Trophoblast cell (in vitro differentiated cells and primary cell): ENCODE measurements around the gene PPP2R2C.

Source experiments
- DNase-seq, 2 donors: peaks; one replicate each; pipeline ENCODE4 v3.0.0-alpha.2; 2016
- H2AFZ ChIP-seq: 2 replicates; pipeline ENCODE4 v1.6.1; 2013; ENCODE audit warnings: low read length, moderate library complexity, mild to moderate bottlenecking; ENCODE audit not compliant: insufficient read depth, poor library complexity
- H2AK5ac ChIP-seq: 2 replicates; pipeline ENCODE4 v1.6.1; 2013; ENCODE audit warnings: mild to moderate bottlenecking, low read length
- H2BK120ac ChIP-seq: 2 replicates; pipeline ENCODE4 v1.6.1; 2013; ENCODE audit warnings: low read length, mild to moderate bottlenecking, moderate library complexity; ENCODE audit not compliant: insufficient read depth, poor library complexity
- H2BK12ac ChIP-seq: 2 replicates; pipeline ENCODE4 v1.6.1; 2013; ENCODE audit warnings: mild to moderate bottlenecking, low read length, moderate library complexity
- H2BK5ac ChIP-seq: 2 replicates; pipeline ENCODE4 v1.6.1; 2013; ENCODE audit warnings: low read length, low read depth, moderate library complexity, mild to moderate bottlenecking; ENCODE audit not compliant: poor library complexity
- H3K14ac ChIP-seq: 2 replicates; pipeline ENCODE4 v1.6.1; 2013; ENCODE audit warnings: mild to moderate bottlenecking, low read length
- H3K18ac ChIP-seq: 2 replicates; pipeline ENCODE4 v1.6.1; 2013; ENCODE audit warnings: mild to moderate bottlenecking, low read length
- H3K23ac ChIP-seq: 2 replicates; pipeline ENCODE4 v1.6.1; 2013; ENCODE audit warnings: low read length
- H3K27ac ChIP-seq: 2 replicates; pipeline ENCODE4 v1.5.1; 2013; ENCODE audit warnings: low read depth, mild to moderate bottlenecking, inconsistent platforms, low read length, moderate library complexity
- H3K27me3 ChIP-seq: 2 replicates; pipeline ENCODE4 v1.6.1; 2013; ENCODE audit warnings: inconsistent platforms, mild to moderate bottlenecking, low read length, moderate library complexity; ENCODE audit not compliant: insufficient read depth
- H3K36me3 ChIP-seq, 2 experiments: 1 replicate in 1 of 2; 2 replicates in 1 of 2; pipeline ENCODE4 v1.6.1; 2013; ENCODE audit warnings: low read length in 2 of 2, mild to moderate bottlenecking in 2 of 2, moderate library complexity in 1 of 2; ENCODE audit not compliant: insufficient read depth in 2 of 2, control insufficient read depth in 1 of 2
- H3K4ac ChIP-seq: 2 replicates; pipeline ENCODE4 v1.6.1; 2013; ENCODE audit warnings: low read depth, mild to moderate bottlenecking, low read length, moderate library complexity
- H3K4me1 ChIP-seq, 2 experiments: 1 replicate in 1 of 2; 2 replicates in 1 of 2; pipeline ENCODE4 v1.6.1; 2013; ENCODE audit warnings: low read length in 2 of 2, mild to moderate bottlenecking in 2 of 2, moderate library complexity in 1 of 2; ENCODE audit not compliant: insufficient read depth in 2 of 2, control insufficient read depth in 1 of 2
- H3K4me2 ChIP-seq: 2 replicates; pipeline ENCODE4 v1.6.1; 2013; ENCODE audit warnings: inconsistent platforms, mild to moderate bottlenecking, low read length, moderate library complexity
- H3K4me3 ChIP-seq: 2 replicates; pipeline ENCODE4 v1.5.1; 2013; ENCODE audit warnings: mild to moderate bottlenecking, low read depth, low read length, inconsistent platforms
- H3K79me1 ChIP-seq: one replicate; pipeline ENCODE4 v1.6.1; 2013; ENCODE audit warnings: low read length
- H3K79me2 ChIP-seq: 2 replicates; pipeline ENCODE4 v1.6.1; 2013; ENCODE audit warnings: low read length, mild to moderate bottlenecking; ENCODE audit not compliant: control insufficient read depth, insufficient read depth, poor library complexity
- H3K9ac ChIP-seq: 2 replicates; pipeline ENCODE4 v1.6.1; 2013; ENCODE audit warnings: mild to moderate bottlenecking, low read length
- H3K9me3 ChIP-seq: 2 replicates; pipeline ENCODE4 v1.6.1; 2013; ENCODE audit warnings: low read depth, mild to moderate bottlenecking, control low read depth, inconsistent platforms, low read length; ENCODE audit not compliant: insufficient read depth
- H4K12ac ChIP-seq: 2 replicates; pipeline ENCODE4 v1.6.1; 2013; ENCODE audit warnings: low read depth, mild to moderate bottlenecking, low read length, moderate library complexity
- H4K8ac ChIP-seq: 2 replicates; pipeline ENCODE4 v1.6.1; 2013; ENCODE audit warnings: low read depth, mild to moderate bottlenecking, low read length, moderate library complexity
- H4K91ac ChIP-seq: one replicate; pipeline ENCODE4 v1.6.1; 2013; ENCODE audit warnings: low read depth, mild to moderate bottlenecking, low read length, moderate library complexity
- WGBS: extraction: QIAGEN DNeasy Blood & Tissue Kit; methylation state at CpG from one replicate; pipeline ENCODE4 v1.1.7; 2013; ENCODE audit warnings: missing lambda C conversion rate; ENCODE audit not compliant: insufficient read length, insufficient coverage; ENCODE audit errors: extremely low coverage; 5-methylcytosine and 5-hydroxymethylcytosine counted together

Gene PPP2R2C

DNA sequence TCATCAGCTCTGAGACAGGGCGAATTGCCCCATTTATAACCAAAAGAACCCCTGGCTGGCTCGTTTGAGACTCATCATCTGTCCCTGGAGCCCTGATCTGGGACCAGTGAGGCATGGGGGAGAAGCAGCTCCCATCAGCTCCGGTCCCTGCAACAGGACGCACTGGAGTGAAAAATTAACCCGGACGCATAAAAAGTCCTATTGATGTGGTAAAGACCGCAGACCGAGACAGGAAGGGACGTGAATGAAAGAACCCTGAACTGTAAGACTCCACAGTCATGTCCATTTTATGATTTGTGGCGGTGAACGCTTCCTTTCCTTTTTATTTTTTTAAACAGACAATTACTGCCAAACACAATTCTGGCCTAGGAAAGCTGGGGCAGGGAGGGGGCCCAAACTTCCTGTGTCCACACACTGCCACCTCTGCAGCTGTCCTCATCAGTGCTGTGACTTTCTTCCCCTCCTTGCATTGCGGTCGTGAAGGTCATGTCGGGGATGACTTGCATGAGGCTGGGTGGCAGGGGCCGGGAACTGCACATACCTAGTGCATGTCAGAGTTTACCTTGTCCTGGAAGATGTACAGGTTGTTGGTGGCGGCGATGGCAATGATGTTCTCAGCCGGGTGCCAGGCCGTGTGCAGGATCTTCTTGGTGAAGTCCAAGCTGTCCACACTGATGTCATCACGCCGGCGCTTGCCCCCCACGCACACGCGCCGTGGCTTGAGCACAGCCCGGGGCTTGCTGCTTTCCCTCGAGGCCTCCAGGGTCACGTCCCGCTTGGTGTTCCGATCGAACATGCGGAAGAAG is 149.4 kb downstream of the PPP2R2C start:
- Histone ChIP-seq H2BK5ac (no peak overlapping the region), H3K4me1 (peaks cover 2 to 3% of the 10 kb centered on the region in 2 experiments), H3K79me2 (no peaks in the 10 kb centered on the region), H3K14ac (no peak overlapping the region), H2AK5ac (no peak overlapping the region), H2AFZ (no peak overlapping the region), H3K4me3 (no peak overlapping the region), H3K23ac (no peak overlapping the region), H3K9ac (no peak overlapping the region), H2BK120ac (no peak overlapping the region), H3K18ac (no peak overlapping the region), H3K27ac (no peak overlapping the region), H3K36me3 (no peaks in the 10 kb centered on the region), H4K91ac (no peak overlapping the region), H3K79me1 (no peaks in the 10 kb centered on the region), H3K27me3 (no peaks in the 10 kb centered on the region), H3K4ac (no peak overlapping the region), H2BK12ac (no peak overlapping the region), H3K4me2 (no peak overlapping the region), H4K12ac (no peak overlapping the region), H3K9me3 (peaks cover 2% of the 10 kb centered on the region), H4K8ac (no peak overlapping the region)
- DNase-seq, result no peak
- WGBS, result no CpG with 5 or more reads among the region's 33 CpGs

GRCh38 chr4:6322067-6322760 is 150.2 kb downstream of the PPP2R2C start:
- H2BK5ac ChIP-seq, result no peak overlapping the region
- H3K4me2 ChIP-seq, result no peak overlapping the region

DNA sequence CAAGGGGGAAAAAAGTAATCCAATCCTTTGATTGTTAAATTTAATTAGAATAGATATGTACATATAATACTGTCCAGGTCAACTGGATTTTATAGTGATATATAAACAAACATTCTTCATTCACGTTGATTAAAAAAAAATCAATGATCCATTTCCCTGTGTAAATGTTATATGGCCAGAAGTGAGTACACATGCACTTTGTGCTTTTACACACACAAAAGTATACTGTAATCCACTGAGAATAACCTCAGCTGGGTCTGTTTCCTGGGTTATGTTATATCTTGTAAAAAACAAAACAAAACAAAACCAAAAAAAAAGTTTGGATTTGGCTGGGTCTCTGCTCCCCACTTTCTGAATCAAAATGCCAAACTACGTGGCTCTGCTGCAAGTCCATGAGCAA is 151.1 kb downstream of the PPP2R2C start:
- WGBS, result no CpG with 5 or more reads among the region's 2 CpGs
- Histone ChIP-seq H3K23ac (no peak overlapping the region), H4K91ac (no peak overlapping the region), H2AK5ac (no peak overlapping the region), H3K4me3 (no peak overlapping the region), H4K8ac (no peak overlapping the region), H4K12ac (no peak overlapping the region), H3K79me2 (no peaks in the 10 kb centered on the region), H3K4me2 (no peak overlapping the region), H2BK120ac (no peak overlapping the region), H3K36me3 (no peaks in the 10 kb centered on the region), H3K9me3 (peaks cover 3% of the 10 kb centered on the region), H3K9ac (no peak overlapping the region), H3K27me3 (no peaks in the 10 kb centered on the region), H3K4ac (no peak overlapping the region), H2BK12ac (no peak overlapping the region), H2BK5ac (no peak overlapping the region), H3K4me1 (no peaks in the 10 kb centered on the region), H3K18ac (no peak overlapping the region), H2AFZ (no peak overlapping the region), H3K14ac (no peak overlapping the region), H3K79me1 (no peaks in the 10 kb centered on the region), H3K27ac (no peak overlapping the region)
- no peak for DNase-seq

More at GRCh38 chr4:6322067-6322760, 150.2 kb downstream of the PPP2R2C start:
- no peak overlapping the region for H2BK12ac ChIP-seq
- H3K23ac ChIP-seq, result no peak overlapping the region
- no peak overlapping the region for H4K8ac ChIP-seq
- no peak overlapping the region for H4K12ac ChIP-seq
- H3K4ac ChIP-seq, result no peak overlapping the region
- H3K27ac ChIP-seq, result no peak overlapping the region
- H3K27me3 ChIP-seq, result no peaks in the 10 kb centered on the region
- no peak overlapping the region for H3K18ac ChIP-seq
- H3K36me3 ChIP-seq, result no peaks in the 10 kb centered on the region
- no peak for DNase-seq
- no peak overlapping the region for H3K9ac ChIP-seq
- H4K91ac ChIP-seq, result no peak overlapping the region
- H2AFZ ChIP-seq, result no peak overlapping the region
- no peak overlapping the region for H3K14ac ChIP-seq
- H3K4me1 ChIP-seq, result peaks cover 2 to 3% of the 10 kb centered on the region in 2 experiments
- no peaks in the 10 kb centered on the region for H3K79me1 ChIP-seq
- no peak overlapping the region for H3K4me3 ChIP-seq
- H3K79me2 ChIP-seq, result no peaks in the 10 kb centered on the region
- peaks cover 4% of the 10 kb centered on the region for H3K9me3 ChIP-seq
- no peak overlapping the region for H2AK5ac ChIP-seq
- H2BK120ac ChIP-seq, result no peak overlapping the region
- no CpG with 5 or more reads among the region's 23 CpGs for WGBS

DNA sequence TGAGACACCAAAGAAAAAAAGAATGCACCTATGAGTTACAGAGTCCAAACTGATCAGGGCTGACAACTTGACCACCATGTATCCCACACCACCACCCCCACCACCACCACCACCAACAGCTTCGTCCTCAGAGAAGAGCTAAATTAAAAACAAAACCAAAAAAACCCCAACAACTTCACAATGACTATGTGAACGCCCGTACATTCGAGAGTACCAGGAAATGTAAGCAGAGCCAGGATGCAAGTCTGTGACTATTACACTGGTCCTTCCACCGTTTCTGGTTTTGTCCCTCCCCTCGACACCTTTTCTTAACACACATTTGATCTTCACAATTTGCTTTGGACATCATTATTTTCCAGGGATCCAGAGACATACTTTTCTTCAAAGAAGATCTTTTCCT is 151.8 kb downstream of the PPP2R2C start:
- no peak overlapping the region for H4K91ac ChIP-seq
- no peak overlapping the region for H2BK5ac ChIP-seq
- no peak overlapping the region for H2BK12ac ChIP-seq
- H3K4ac ChIP-seq, result no peak overlapping the region
- no CpG with 5 or more reads among the region's 6 CpGs for WGBS
- no peak overlapping the region for H3K23ac ChIP-seq
- no peaks in the 10 kb centered on the region for H3K79me1 ChIP-seq
- no peak overlapping the region for H3K14ac ChIP-seq
- no peak overlapping the region for H3K9ac ChIP-seq
- H2AK5ac ChIP-seq, result no peak overlapping the region
- H3K18ac ChIP-seq, result no peak overlapping the region
- no peak overlapping the region for H3K4me3 ChIP-seq
- no peak overlapping the region for H4K12ac ChIP-seq
- H3K9me3 ChIP-seq, result peaks cover 3% of the 10 kb centered on the region
- no peak overlapping the region for H3K27ac ChIP-seq
- H3K27me3 ChIP-seq, result no peaks in the 10 kb centered on the region
- no peaks in the 10 kb centered on the region for H3K79me2 ChIP-seq
- no peak overlapping the region for H3K4me2 ChIP-seq
- H2BK120ac ChIP-seq, result no peak overlapping the region
- no peaks in the 10 kb centered on the region for H3K4me1 ChIP-seq
- H2AFZ ChIP-seq, result no peak overlapping the region
- no peak for DNase-seq
- H4K8ac ChIP-seq, result no peak overlapping the region
- no peaks in the 10 kb centered on the region for H3K36me3 ChIP-seq
